WTC11 (cell line): Measurements from ENCODE around the gene DNAJC8.

Experiments
- CTCF ChIP-seq: fragments of 200-600 bp; IDR thresholded peaks from 2 replicates; pipeline ENCODE4 v1.8.0; 2022; ENCODE audit warnings: antibody characterized with exemption
- E2F5 ChIP-seq: sonication (generic); formaldehyde crosslinking; IDR thresholded peaks from 2 replicates; pipeline ENCODE4 v1.8.1; 2022; ENCODE audit warnings: mild to moderate bottlenecking, moderate library complexity, missing genetic modification reagents
- ELF4 ChIP-seq: sonication (generic); formaldehyde crosslinking; IDR thresholded peaks from 2 replicates; pipeline ENCODE4 v1.8.1; 2022; ENCODE audit warnings: low read depth, mild to moderate bottlenecking, moderate library complexity, missing genetic modification reagents
- IRF1 ChIP-seq: sonication (generic); formaldehyde crosslinking; IDR thresholded peaks from 2 replicates; pipeline ENCODE4 v1.8.0; 2023; ENCODE audit warnings: missing genetic modification reagents
- MLX ChIP-seq: sonication (generic); formaldehyde crosslinking; IDR thresholded peaks from 2 replicates; pipeline ENCODE4 v1.8.1; 2023; ENCODE audit warnings: mild to moderate bottlenecking, missing genetic modification reagents, moderate library complexity
- NR3C1 ChIP-seq: sonication (generic); formaldehyde crosslinking; conservative IDR thresholded peaks from 2 replicates; pipeline ENCODE4 v1.8.1; 2023; ENCODE audit warnings: low read depth, mild to moderate bottlenecking, missing genetic modification reagents
- SMAD3 ChIP-seq: sonication (generic); formaldehyde crosslinking; IDR thresholded peaks from 2 replicates; pipeline ENCODE4 v1.8.0; 2022; ENCODE audit warnings: missing genetic modification reagents, mild to moderate bottlenecking, borderline replicate concordance
- SOX15 ChIP-seq: fragments of 250-450 bp; sonication (Bioruptor Pico); IDR thresholded peaks from 2 replicates; pipeline ENCODE4 v1.9.0; 2021; ENCODE audit warnings: mild to moderate bottlenecking
- TCF7 ChIP-seq: sonication (generic); formaldehyde crosslinking; IDR thresholded peaks from 2 replicates; pipeline ENCODE4 v1.8.0; 2022; ENCODE audit warnings: mild to moderate bottlenecking, low read depth, missing genetic modification reagents, moderate library complexity
- ZNF263 ChIP-seq: sonication (generic); formaldehyde crosslinking; IDR thresholded peaks from 2 replicates; pipeline ENCODE4 v1.8.1; 2022; ENCODE audit warnings: low read depth, mild to moderate bottlenecking, moderate library complexity, missing genetic modification reagents
- ZNF396 ChIP-seq: fragments of 250-450 bp; sonication (Bioruptor Pico); IDR thresholded peaks from 2 replicates; pipeline ENCODE4 v1.8.0; 2021; ENCODE audit warnings: mild to moderate bottlenecking, moderate library complexity, borderline replicate concordance

- TF ChIP-seq ELF4 (CRISPR knock-in tag) (no peak), E2F5 (CRISPR knock-in tag) (no peak), SMAD3 (no peak), NR3C1 (CRISPR knock-in tag) (no peak), CTCF (no peak), ZNF396 (CRISPR knock-in tag) (no peak), MLX (CRISPR knock-in tag) (no peak), ZNF263 (CRISPR knock-in tag) (no peak), SOX15 (CRISPR knock-in tag) (no peak), TCF7 (CRISPR knock-in tag) (no peak), IRF1 (no peak)
Measured at GRCh38 chr1:28159243-28159642, 73.6 kb downstream of the DNAJC8 start.
